Hair follicle dermal papilla cell (primary cell): ENCODE results near the gene DYDC1. TPM values are rescaled to one million over a fixed set of nuclear protein-coding genes. Genes with fewer than 3 reads are reported as not detected.

Experiments
- total RNA-seq: library from RNA; depleted of rRNA; stranded (reverse); fragments of >200 nt; gene quantifications from 2 replicates; pipeline ENCODE4 v1.2.3, GENCODE V29; 2012

DYDC1 gene
- not detected in 2 replicates for total RNA-seq

DNA sequence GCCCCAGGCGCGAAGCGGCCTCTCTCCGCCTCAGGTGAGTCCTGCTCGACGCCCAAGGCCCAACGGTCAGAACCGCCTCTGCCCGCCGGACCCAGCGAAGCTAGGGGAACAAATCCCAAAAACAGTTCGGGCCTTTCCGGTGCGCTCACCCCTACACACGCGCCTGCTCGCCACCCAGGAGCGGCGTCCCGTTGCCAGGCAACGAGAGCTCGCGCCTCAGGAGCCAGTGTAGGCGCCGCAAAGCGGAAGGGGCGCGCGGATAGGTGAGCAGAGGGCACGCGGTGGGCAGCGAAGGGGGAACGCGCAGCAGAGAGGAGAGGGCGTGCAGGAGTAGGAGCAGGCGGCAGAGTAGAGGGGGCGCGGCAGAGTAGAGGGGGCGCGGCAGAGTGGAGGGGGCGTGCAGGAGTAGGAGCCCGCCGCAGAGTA, at the start of gene DYDC1, which contains the start of gene DYDC2:
Gene DYDC1 (minus strand): TSS at position 193 of the 426 bp plus-strand sequence. CDS start 4,154 bp downstream, outside the sequence.
Gene DYDC2 (plus strand): TSS at position 219 of the 426 bp plus-strand sequence. CDS start 5,663 bp downstream, outside the sequence.

DNA sequence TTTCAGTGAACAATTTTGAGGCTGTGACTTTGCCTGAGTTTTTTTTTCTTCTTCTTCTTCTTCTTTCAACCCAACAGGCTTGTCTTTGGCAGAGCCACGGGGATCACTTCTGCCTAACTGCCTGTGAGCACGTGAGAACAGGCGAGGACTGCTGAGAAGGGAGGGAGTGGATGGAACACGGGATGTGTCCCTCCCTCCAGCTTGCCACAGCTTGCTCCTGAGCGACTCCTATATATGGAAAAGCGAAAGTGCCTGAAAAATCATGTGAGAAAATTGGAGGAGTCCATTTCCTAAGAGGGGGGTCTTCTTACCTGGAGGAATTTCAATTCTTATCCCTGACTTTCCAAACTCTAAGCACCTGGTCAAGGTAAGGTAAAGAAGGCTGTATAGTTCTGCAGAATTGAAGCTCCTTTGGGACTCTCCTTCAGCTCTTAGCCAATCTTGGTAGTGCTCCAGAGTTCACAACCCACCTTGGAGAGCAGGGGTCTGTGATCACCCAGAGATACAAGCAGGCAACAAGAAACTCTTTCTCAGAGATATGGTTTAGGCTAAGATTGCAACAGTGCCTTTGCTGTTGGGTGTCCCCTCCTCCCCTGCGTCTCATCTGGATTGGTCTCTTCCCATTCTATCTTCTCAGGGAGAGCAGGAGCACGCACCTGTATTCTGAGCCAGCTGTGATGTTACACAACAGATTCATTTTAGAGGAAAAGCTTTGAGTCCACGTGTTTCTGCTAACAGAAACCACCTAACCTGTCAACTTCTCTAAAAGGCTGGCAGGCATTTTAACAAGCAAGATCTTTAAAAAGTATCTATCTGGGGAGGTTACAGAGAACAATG, 66.9 kb downstream of the DYDC1 start, which contains the start of gene MAT1A:
Gene MAT1A (minus strand): TSS at position 208 of the 837 bp plus-strand sequence. CDS start 235 bp downstream, outside the sequence.

Other genes with a start within 250 kb of the DYDC1 start
- gene PLAC9, start 224.0 kb downstream of the DYDC1 start, total RNA-seq: 17.2 and 21.5 TPM in 2 replicates
- 149 and 172 TPM in 2 replicates for gene ANXA11, start 151.2 kb downstream of the DYDC1 start, total RNA-seq
- not detected in 2 replicates for gene MAT1A, start 67.1 kb downstream of the DYDC1 start, total RNA-seq
- not detected in 2 replicates for gene DYDC2, start within 50 bp of the DYDC1 start, total RNA-seq
- gene PRXL2A, start 51.8 kb upstream of the DYDC1 start, total RNA-seq: 20.4 and 23.0 TPM in 2 replicates
- gene TSPAN14, start 97.6 kb upstream of the DYDC1 start, total RNA-seq: 49.0 and 53.2 TPM in 2 replicates
- not detected in 2 replicates for gene SH2D4B, start 181.1 kb upstream of the DYDC1 start, total RNA-seq